ENCODE measurements around the gene PCDHA1. TPM values are rescaled to one million over a fixed set of nuclear protein-coding genes. Genes with fewer than 3 reads are reported as not detected.

The PCDHA1 gene
- total and polyA plus RNA-seq, 2 donors (not counting 3 experiments of a cell fraction or from before 2014, with no cell fraction given): 0.04 TPM; not detected in 1

- CTCF ChIA-PET: no interaction called here
- H3K79me2 ChIP-seq (ENCODE audit: control insufficient read depth, insufficient read depth, low read length): no peaks in the 10 kb centered on the region
- dilution Hi-C loops (cut with MboI; ENCODE audit: extremely low pct_ligation_motif_present, low sequenced_read_pairs): no loop called here
- POLR2A ChIA-PET: no interaction called here
- no peaks in the 10 kb centered on the region for H3K4me1 ChIP-seq (ENCODE audit: control insufficient read depth, extremely low read depth, insufficient read depth, low read length)
- no peaks in the 10 kb centered on the region for H3K27me3 ChIP-seq (ENCODE audit: control insufficient read depth in 2 of 2, insufficient read depth in 2 of 2, low read length in 2 of 2)
- no peak overlapping the region for H2AFZ ChIP-seq (ENCODE audit: low read depth, low read length)
- no peaks in the 10 kb centered on the region for H3K9me1 ChIP-seq (replicated peaks; ENCODE audit: control insufficient read depth, extremely low read depth, insufficient read depth, low read length)
- H3K9ac ChIP-seq (replicated peaks; ENCODE audit: extremely low read depth, insufficient read depth, low read length): no peak overlapping the region
- no peak overlapping the region for H3K4me3 ChIP-seq (replicated peaks in 1 of 3; ENCODE audit: insufficient read depth in 1 of 3, low read depth in 1 of 3, low read length in 3 of 3)
- no peak for TF ChIP-seq MYC (IDR thresholded peaks at IDR 0.05; ENCODE audit: low read depth, low read length)
- TF ChIP-seq POLR2AphosphoS5 (IDR thresholded peaks at IDR 0.05; ENCODE audit: insufficient read depth, low read depth, low read length): no peak
- no peak for TF ChIP-seq JUN (IDR thresholded peaks at IDR 0.05; ENCODE audit: borderline replicate concordance, insufficient read depth, insufficient read length, low read depth)
- no peak for TF ChIP-seq POLR2A (IDR thresholded peaks at IDR 0.05; ENCODE audit: low read depth, low read length)
- no peak for TF ChIP-seq FOS (IDR thresholded peaks at IDR 0.05; ENCODE audit: borderline replicate concordance, insufficient read depth, low read length)
- TF ChIP-seq EZH2 (IDR thresholded peaks at IDR 0.05; ENCODE audit: borderline replicate concordance, low read depth, low read length, severe bottlenecking): no peak
- TF ChIP-seq MAX (IDR thresholded peaks at IDR 0.05; ENCODE audit: insufficient read depth, insufficient read length): no peak
- no peak for TF ChIP-seq CTCF (IDR thresholded peaks at IDR 0.05; ENCODE audit: extremely low read depth in 1 of 2, insufficient read depth in 1 of 2, low read depth in 1 of 2, low read length in 2 of 2)
- TF ChIP-seq GATA2 (IDR thresholded peaks at IDR 0.05; ENCODE audit: insufficient read depth, insufficient read length, low read depth, low read length): no peak
- no peak for FAIRE-seq
- no peaks in the 10 kb centered on the region for H3K9me3 ChIP-seq (replicated peaks; ENCODE audit: control insufficient read depth, insufficient read depth, low read length)
- intact Hi-C loops (cut with micrococcal nuclease): no loop called here
- H4K20me1 ChIP-seq (replicated peaks; ENCODE audit: control insufficient read depth, extremely low read depth, insufficient read depth, low read length): no peaks in the 10 kb centered on the region
- H3K36me3 ChIP-seq (ENCODE audit: control insufficient read depth in 2 of 2, extremely low read depth in 1 of 2, insufficient read depth in 2 of 2, low read length in 2 of 2): no peaks in the 10 kb centered on the region
- no peak overlapping the region for H3K4me2 ChIP-seq (ENCODE audit: insufficient read depth, low read length)
- DNase-seq (ENCODE audit: low read depth, low spot score): no peak
- no TSS peak for BruUV-seq (replicated peaks)
- H3K27ac ChIP-seq (ENCODE audit: insufficient read depth, low read depth, low read length): no peak overlapping the region
These were observed 37.5 kb downstream of the PCDHA1 start for GRCh38 chr5:140823475-140823874.
